Measurements from ENCODE around the gene YPEL2.

GRCh38 chr17:59296190-59296589, 35.3 kb upstream of the YPEL2 start:
- TF ChIP-seq POLR2A (IDR thresholded peaks at IDR 0.05) (no peak), CTCF (IDR thresholded peaks at IDR 0.05) (no peak)
